22Rv1 (cell line): Measurements from ENCODE around the gene SORL1.

Source experiments
- H3K27ac ChIP-seq: fragments of 450-650 bp; 2 replicates; pipeline ENCODE4 v1.5.1; 2017
- ZFX ChIP-seq: fragments of 450-650 bp; IDR thresholded peaks from 2 replicates; pipeline ENCODE4 v1.6.1; 2017; ENCODE audit warnings: antibody characterized with exemption, borderline replicate concordance
- TF ChIP-seq, protein P1 (sequence below): fragments of 450-650 bp; IDR thresholded peaks from 2 replicates; pipeline ENCODE4 v1.5.1; 2017; ENCODE audit warnings: mild to moderate bottlenecking

The SORL1 gene

DNA sequence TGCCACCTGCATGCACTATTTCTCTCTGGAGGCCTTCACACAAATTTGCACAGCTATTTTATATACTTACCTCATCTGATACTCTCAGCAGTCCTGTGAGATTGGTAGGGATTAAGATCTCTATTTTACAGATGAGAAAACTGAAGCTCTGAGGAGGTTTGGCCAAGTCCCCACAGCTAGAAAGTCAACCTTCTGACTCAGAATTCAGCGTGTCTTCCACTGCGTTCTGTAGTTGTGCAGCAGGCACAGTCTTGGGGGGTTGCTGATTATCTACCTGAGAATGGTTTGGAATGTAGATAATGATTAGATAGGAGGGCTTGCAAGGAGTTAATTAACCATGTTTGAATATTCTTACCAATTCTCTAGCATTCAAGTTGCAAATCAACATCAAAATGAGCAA lies 2.5 kb upstream of the SORL1 start:
- H3K27ac ChIP-seq, result no peak overlapping the region
- TF ChIP-seq, protein P1, sequence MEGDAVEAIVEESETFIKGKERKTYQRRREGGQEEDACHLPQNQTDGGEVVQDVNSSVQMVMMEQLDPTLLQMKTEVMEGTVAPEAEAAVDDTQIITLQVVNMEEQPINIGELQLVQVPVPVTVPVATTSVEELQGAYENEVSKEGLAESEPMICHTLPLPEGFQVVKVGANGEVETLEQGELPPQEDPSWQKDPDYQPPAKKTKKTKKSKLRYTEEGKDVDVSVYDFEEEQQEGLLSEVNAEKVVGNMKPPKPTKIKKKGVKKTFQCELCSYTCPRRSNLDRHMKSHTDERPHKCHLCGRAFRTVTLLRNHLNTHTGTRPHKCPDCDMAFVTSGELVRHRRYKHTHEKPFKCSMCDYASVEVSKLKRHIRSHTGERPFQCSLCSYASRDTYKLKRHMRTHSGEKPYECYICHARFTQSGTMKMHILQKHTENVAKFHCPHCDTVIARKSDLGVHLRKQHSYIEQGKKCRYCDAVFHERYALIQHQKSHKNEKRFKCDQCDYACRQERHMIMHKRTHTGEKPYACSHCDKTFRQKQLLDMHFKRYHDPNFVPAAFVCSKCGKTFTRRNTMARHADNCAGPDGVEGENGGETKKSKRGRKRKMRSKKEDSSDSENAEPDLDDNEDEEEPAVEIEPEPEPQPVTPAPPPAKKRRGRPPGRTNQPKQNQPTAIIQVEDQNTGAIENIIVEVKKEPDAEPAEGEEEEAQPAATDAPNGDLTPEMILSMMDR, result no peak
- no peak for TF ChIP-seq ZFX

DNA sequence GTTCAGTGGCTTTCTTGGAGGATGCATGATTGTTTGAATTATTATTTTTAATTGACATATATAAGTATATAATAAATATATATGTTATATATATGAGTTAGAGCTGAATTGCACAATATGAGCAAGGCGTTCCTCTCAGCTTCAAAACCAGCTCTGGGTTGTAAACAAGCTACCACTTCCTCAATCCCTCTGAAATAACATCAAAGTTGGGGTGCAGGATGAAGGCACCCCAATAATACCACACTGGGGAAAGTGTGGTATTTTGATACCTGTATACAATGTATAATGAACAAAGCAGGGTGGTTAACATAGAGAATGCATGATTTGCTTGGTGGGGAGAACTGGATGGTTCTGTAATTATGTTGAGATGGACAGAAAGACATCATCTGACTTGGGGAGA lies 1.7 kb upstream of the SORL1 start:
- no peak overlapping the region for H3K27ac ChIP-seq
- no peak for TF ChIP-seq ZFX
- TF ChIP-seq, protein P1, result no peak

DNA sequence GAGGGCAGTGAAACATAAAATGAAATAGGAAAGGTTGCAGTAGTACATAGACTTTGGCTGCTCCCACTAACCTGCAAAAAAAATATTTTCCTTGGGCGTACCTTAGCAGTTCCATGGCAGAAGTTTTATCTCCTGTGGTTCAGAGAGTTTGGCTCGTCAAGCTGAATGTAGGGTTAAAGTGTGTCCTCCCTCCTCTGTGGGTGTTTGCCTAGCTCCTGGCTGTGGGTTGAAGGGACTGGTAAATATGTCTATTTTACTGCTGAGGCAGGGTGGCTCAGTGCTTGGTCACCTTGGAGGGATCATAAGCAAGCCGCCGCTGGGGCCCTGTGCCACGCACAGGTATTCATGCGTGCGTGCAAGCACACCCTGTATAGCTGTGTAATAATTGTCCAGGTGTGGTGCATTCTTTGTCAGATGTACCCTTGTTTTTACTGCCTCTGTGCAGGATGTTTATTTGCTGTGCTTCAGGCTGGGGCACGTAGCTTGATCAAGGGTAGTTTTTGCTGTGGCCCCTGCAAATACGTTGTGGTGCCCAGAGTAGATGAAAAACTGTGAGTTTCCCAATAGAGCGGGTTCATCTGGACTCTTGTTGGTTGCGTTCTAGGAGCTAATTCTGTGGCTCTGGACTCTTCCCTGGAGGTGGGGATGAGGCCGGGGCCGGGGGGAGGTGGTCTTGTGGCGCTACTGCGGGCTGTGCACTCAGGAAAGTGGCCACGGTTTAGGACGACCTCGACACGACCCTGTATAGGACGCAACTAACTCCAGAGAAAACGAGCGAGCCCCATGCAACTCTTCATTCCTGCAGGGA lies 732 bp upstream of the SORL1 start:
- TF ChIP-seq ZFX, result no peak
- TF ChIP-seq, protein P1, result no peak
- no peak overlapping the region for H3K27ac ChIP-seq

DNA sequence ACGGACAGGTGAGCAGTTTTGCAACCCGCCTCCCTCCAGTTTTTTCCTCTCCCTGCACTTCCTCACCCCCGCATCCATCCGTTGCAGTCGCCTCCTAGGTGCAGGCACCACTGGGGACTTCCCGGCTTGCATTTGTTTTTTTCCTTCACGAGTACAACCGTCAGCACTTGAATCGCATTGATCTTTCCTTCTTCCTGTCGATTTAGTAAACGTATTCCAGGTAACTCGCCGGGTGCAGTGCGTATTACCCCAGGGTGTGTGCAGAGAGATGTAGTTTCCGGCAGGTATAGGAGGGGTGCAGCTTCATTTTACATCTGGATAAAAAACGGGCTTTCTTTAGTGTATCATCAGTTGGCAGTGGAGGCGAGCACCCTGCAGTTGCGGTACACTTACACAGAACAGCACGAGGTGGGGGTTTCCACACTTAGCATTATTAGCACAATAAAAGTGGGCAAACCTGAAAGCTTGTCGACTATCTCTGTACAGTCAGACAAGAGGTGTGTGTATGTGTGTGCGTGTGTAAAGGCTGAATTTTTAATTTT lies 566 bp downstream of the SORL1 start, which contains the start of gene SORL1-AS1:
TSS of gene SORL1-AS1 (minus strand) at position 359 of the 542 bp plus-strand sequence.
- H3K27ac ChIP-seq, result no peak within 1 kb of the TSS
- TF ChIP-seq ZFX, result no peak
- TF ChIP-seq, protein P1, result no peak

DNA sequence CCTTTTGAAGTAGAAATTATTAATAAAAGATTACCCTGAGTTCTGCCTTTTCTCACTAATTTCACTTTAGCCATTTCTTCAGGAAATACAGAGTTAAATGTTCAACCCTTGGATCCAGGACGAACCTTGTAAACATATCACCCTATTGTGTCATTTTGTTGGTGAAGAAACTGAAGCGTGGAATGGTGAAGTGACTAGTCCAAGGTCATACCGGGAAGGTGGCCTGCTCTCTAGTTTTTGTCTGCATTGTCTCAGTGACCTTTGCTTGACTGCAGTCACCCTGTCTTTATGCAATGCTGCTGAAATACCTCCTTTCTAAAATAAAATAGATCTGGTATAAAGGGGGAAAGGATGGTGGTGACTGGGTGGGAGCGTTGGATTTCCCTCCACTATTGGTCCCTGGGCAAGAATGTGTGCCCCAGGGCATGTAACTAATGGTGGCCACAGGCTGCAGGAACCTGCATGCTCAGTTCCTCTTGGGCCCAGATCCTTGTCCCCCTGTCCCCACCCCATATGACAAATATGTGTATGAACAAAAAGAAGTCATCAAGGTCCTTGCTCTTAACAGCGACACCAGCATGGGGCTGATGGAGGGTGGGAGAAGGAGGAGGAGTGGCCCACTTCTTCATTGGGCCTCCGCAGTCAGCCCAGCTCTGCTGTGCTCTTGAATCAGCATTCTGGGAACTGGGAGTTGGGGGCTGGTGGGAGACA lies 1.6 kb downstream of the SORL1 start:
- H3K27ac ChIP-seq, result no peak overlapping the region

GRCh38 chr11:121455115-121455514 lies 3.0 kb downstream of the SORL1 start:
- TF ChIP-seq, protein P1, result no peak
- no peak for TF ChIP-seq ZFX
- no peak overlapping the region for H3K27ac ChIP-seq

More for the DNA sequence above, 1.6 kb downstream of the SORL1 start:
- no peak for TF ChIP-seq ZFX

- H3K27ac ChIP-seq, result no peak overlapping the region
- TF ChIP-seq, protein P1, result no peak
- no peak for TF ChIP-seq ZFX
Measured at GRCh38 chr11:121456151-121456550, 4.0 kb downstream of the SORL1 start.
